Measurements from ENCODE around the gene LCN6. TPM values are rescaled to one million over a fixed set of nuclear protein-coding genes. Genes with fewer than 3 reads are reported as not detected.

Gene LCN6
- total and polyA plus RNA-seq, 2 of the 4 experiments (the other 2 are of a cell fraction) = not detected

DNA sequence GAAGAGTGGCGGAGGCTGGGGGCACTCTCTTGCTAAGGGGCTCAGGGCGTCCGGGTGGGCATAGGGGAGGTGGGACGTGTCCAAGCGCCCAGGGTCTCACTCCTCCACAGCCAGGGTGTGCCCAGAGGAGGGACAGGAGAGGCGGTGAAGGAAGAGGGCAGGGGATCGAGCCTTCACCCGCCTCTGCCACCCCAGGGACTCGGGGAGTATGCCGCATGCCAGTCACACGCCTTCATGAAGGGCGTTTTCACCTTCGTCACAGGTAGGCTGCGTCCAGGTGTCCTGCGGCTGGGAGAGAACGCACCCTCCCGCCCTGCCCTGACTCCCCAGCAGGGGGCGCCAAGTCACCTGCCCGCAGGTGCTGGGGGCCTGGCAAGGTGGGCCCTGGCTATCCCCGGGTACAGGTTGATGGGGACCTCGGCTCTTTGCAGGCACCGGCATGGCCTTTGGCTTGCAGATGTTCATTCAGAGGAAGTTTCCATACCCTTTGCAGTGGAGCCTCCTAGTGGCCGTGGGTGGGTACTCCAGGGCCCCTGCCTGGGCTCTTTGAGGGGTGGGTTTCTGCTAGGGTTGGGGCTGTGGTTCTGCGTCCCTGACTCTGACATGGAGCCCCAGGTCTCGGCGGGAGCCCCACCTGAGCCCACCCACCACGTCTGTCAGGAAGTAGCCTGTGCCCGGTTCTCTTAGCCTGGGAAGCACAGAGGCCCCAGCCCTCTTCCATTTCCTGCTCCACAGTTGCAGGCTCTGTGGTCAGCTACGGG is 43.4 kb upstream of the LCN6 start (continued):
- peak; percentile 1; the same call in 1 of the 2 replicates for TF ChIP-seq MXI1 (IDR thresholded peaks at IDR 0.05; ENCODE audit: borderline replicate concordance, low read depth, low read length)
- no peak for TF ChIP-seq RFX5 (IDR thresholded peaks at IDR 0.05; ENCODE audit: low read depth, low read length)

GRCh38 chr9:136790640-136791515 is 42.6 kb upstream of the LCN6 start, which contains the start of gene TMEM141:
Gene TMEM141 (plus strand): TSS chr9:136791344. CDS start chr9:136791371, 27 bp downstream.
- Histone ChIP-seq H3K18ac (ENCODE audit: low read depth, low read length) (0 out of 2 replicates have a peak within 1 kb of the TSS, but pooled peaks have one; percentile 1), H3K9ac (ENCODE audit: low read depth, low read length) (peak within 1 kb of the TSS; percentile 87), H2BK5ac (ENCODE audit: low read depth, low read length, poor library complexity, severe bottlenecking) (peak within 1 kb of the TSS; percentile 61), H2AFZ (replicated peaks; ENCODE audit: low read length, poor library complexity) (peak within 1 kb of the TSS; percentile 95), H3K14ac (replicated peaks; ENCODE audit: low read depth, low read length) (peak within 1 kb of the TSS; percentile 93), H2BK15ac (ENCODE audit: low read depth, low read length) (no peak within 1 kb of the TSS), H3K36me3 (ENCODE audit: control insufficient read depth, insufficient read depth, low read length) (peaks cover 8% of the 10 kb centered on the region; the same call in 1 of the 2 replicates), H3K27ac (ENCODE audit: insufficient read depth, low read length) (peak within 1 kb of the TSS; percentile 79), H4K5ac (ENCODE audit: low read depth, low read length) (peak within 1 kb of the TSS; percentile 28), H2AK9ac (replicated peaks; ENCODE audit: low read depth, low read length, poor library complexity) (peak within 1 kb of the TSS; percentile 98), H3K27me3 (ENCODE audit: control insufficient read depth, insufficient read depth, low read length) (no peaks in the 10 kb centered on the region; the same call in 1 of the 2 replicates), H3K9me3 (ENCODE audit: control insufficient read depth, insufficient read depth, low read length) (no peaks in the 10 kb centered on the region), H3K4me1 (ENCODE audit: control insufficient read depth, insufficient read depth, low read length) (peaks cover 5% of the 10 kb centered on the region; the same call in 1 of the 2 replicates), H2BK120ac (ENCODE audit: low read depth, low read length) (no peak within 1 kb of the TSS), H3K9me1 (ENCODE audit: insufficient read depth, low read length) (no peaks in the 10 kb centered on the region), H4K20me1 (ENCODE audit: insufficient read depth, low read length) (peaks cover 9% of the 10 kb centered on the region), H3K4me3 (ENCODE audit: insufficient read depth, low read depth, low read length) (peak within 1 kb of the TSS; percentile 68), H4K8ac (ENCODE audit: low read depth in 2 of 2, low read length in 2 of 2) (peak within 1 kb of the TSS; percentile 68 to 80), H3K4me2 (ENCODE audit: low read depth, low read length) (peak within 1 kb of the TSS; percentile 91), H2BK20ac (ENCODE audit: low read depth, low read length) (no peak within 1 kb of the TSS), H2AK5ac (ENCODE audit: low read depth, low read length) (peak within 1 kb of the TSS; percentile 99), H3K56ac (ENCODE audit: extremely low read depth, insufficient read depth, low read length) (peak within 1 kb of the TSS; percentile 21; the same call in 1 of the 2 replicates), H4K91ac (ENCODE audit: insufficient read depth, low read depth, low read length) (peak within 1 kb of the TSS; percentile 65; the same call in 1 of the 2 replicates), H3K79me1 (ENCODE audit: low read depth in 1 of 2, low read length in 2 of 2) (peaks cover 3 to 24% of the 10 kb centered on the region in 2 experiments; a peak in 3 of 4 replicates), H3K4ac (ENCODE audit: low read depth, low read length) (peak within 1 kb of the TSS; percentile 93), H3K23ac (ENCODE audit: low read depth, low read length) (peak within 1 kb of the TSS; percentile 85; the same call in 1 of the 2 replicates)
- no peak for TF ChIP-seq MAFK (IDR thresholded peaks at IDR 0.05; ENCODE audit: low read depth, low read length)
- no peak for TF ChIP-seq RFX5 (IDR thresholded peaks at IDR 0.05; ENCODE audit: low read depth, low read length)
- TF ChIP-seq MAZ (IDR thresholded peaks at IDR 0.05; ENCODE audit: borderline replicate concordance, low read depth, low read length) = peak; percentile 47; the same call in 1 of the 2 replicates
- TF ChIP-seq BHLHE40 (IDR thresholded peaks at IDR 0.05; ENCODE audit: low read depth, low read length) = no peak
- peak; percentile 54 for TF ChIP-seq USF2 (IDR thresholded peaks at IDR 0.05; ENCODE audit: low read depth, low read length)
- TF ChIP-seq RAD21 (IDR thresholded peaks at IDR 0.05; ENCODE audit: low read length) = no peak
- no peak for TF ChIP-seq RCOR1 (IDR thresholded peaks at IDR 0.05; ENCODE audit: insufficient replicate concordance, low read length)
- TF ChIP-seq MXI1 (IDR thresholded peaks at IDR 0.05; ENCODE audit: borderline replicate concordance, low read depth, low read length) = peak; percentile 21; the same call in 1 of the 2 replicates
- TF ChIP-seq ELK1 (IDR thresholded peaks at IDR 0.05; ENCODE audit: borderline replicate concordance, low read depth, low read length) = no peak
- TF ChIP-seq POLR2A (IDR thresholded peaks at IDR 0.05; ENCODE audit: low read depth, low read length) = no peak
- TF ChIP-seq SMC3 (IDR thresholded peaks at IDR 0.05; ENCODE audit: low read depth, low read length) = no peak
- in situ Hi-C loops (cut with MboI; ENCODE audit: low sequenced_read_pairs) = no loop called here
- no TSS peak for BruUV-seq (replicated peaks)
- dilution Hi-C loops (cut with HindIII; ENCODE audit: low sequenced_read_pairs, unreplicated experiment) = no loop called here
- DNase-seq = peak; percentile 99
- intact Hi-C loops (cut with micrococcal nuclease) = no loop called here
- peak; percentile 96 for ATAC-seq (ENCODE audit: low read depth)
- 0% methylated on average over 25 of the region's 70 CpGs; no CpG with 5 or more reads in 1 of the 2 experiments for WGBS, 2 experiments (ENCODE audit: extremely low coverage in 2 of 2, insufficient read length in 1 of 2)
- ChIA-PET POLR2A (ENCODE audit: unreplicated experiment) (no interaction called here), CTCF (interaction anchor here (0.6 to 1.2 kb wide), 3 partner anchors 12 to 238 kb away, joined by 3 to 4 read pairs (median 4); no protein-coding TSS in a partner anchor)

Data from IMR-90 (cell line).